HCT116 (cell line): ENCODE results near the gene MTHFD1L. TPM values are rescaled to one million over a fixed set of nuclear protein-coding genes. Genes with fewer than 3 reads are reported as not detected.

Experiments used
- ATAC-seq: fragments of 200-7000 bp; cut with Tn5 transposase; 2 replicates; pipeline ENCODE4 v1.9.1; 2020; ENCODE audit warnings: mild to moderate bottlenecking, moderate library complexity
- BruUV-seq: library from RNA; stranded (reverse); fragments of 400-500 nt; replicated peaks from 2 replicates; lab custom pipeline; 2021; lab: Mats Ljungman, UMichigan
- CTCF ChIA-PET: fragments of 300-600 bp; sonication (Branson Sonifier 250); formaldehyde crosslinking; loops from one replicate; lab custom pipeline; 2021; ENCODE audit warnings: antibody characterized with exemption; lab: Charles Lee
- POLR2A ChIA-PET: fragments of 300-600, 350-600 bp; sonication (Branson Sonifier 250); formaldehyde crosslinking; loops from one replicate; lab custom pipeline; 2021; ENCODE audit warnings: antibody characterized with exemption; lab: Charles Lee
- RAD21 ChIA-PET, 2 experiments: fragments of 300-600 bp; sonication (Branson Sonifier 250); formaldehyde crosslinking; loops; one replicate each; lab custom pipeline; 2023; ENCODE audit warnings: low total read pairs in 2 of 2; ENCODE audit not compliant: uncharacterized antibody in 2 of 2, unreplicated experiment in 2 of 2, low non-redundant PET in 1 of 2; lab: Charles Lee
- DNase-seq: peaks from one replicate; pipeline ENCODE4 v3.0.0-alpha.2; 2010; ENCODE audit warnings: low read depth, low spot score
- H2AFZ ChIP-seq: fragments of 200-600 bp; shearing (Covaris generic), sonication (generic); 2 replicates; pipeline ENCODE4 v1.6.1; 2017; ENCODE audit warnings: low read depth, mixed run types, mixed read lengths, antibody characterized with exemption, low read length; ENCODE audit not compliant: poor library complexity, severe bottlenecking
- H3K27ac ChIP-seq: 2 replicates; pipeline ENCODE4 v1.5.1; 2012; ENCODE audit warnings: low read depth, low read length
- H3K27me3 ChIP-seq: fragments of 200-600 bp; sonication (generic); 2 replicates; pipeline ENCODE4 v1.6.1; 2016; ENCODE audit warnings: mixed run types, low read length, mixed read lengths; ENCODE audit not compliant: insufficient read depth
- H3K36me3 ChIP-seq, 2 experiments: fragments of 200-500 bp in 1 of 2; fragments of 200-600 bp in 1 of 2; sonication (Bioruptor generic) in 1 of 2; sonication (generic) in 1 of 2; 2 replicates each; pipeline versions ENCODE4 v1.5.1 to v1.6.1; 2014 to 2016; ENCODE audit warnings: low read length in 2 of 2, inconsistent platforms in 1 of 2, mixed read lengths in 1 of 2, mixed run types in 1 of 2; ENCODE audit not compliant: insufficient read depth in 2 of 2, control insufficient read depth in 1 of 2
- H3K4me1 ChIP-seq, 2 experiments: fragments of 200-600 bp in 1 of 2; sonication (generic) in 1 of 2; 2 replicates each; pipeline versions ENCODE4 v1.5.1 to v1.6.1; 2012 to 2017; ENCODE audit warnings: low read length in 2 of 2, inconsistent platforms in 1 of 2, mild to moderate bottlenecking in 1 of 2, mixed read lengths in 1 of 2, mixed run types in 1 of 2, moderate library complexity in 1 of 2; ENCODE audit not compliant: insufficient read depth in 2 of 2, control insufficient read depth in 1 of 2
- H3K4me2 ChIP-seq: fragments of 200-600 bp; sonication (generic); 2 replicates; pipeline ENCODE4 v1.6.1; 2017; ENCODE audit warnings: mixed run types, low read length, mixed read lengths
- H3K4me3 ChIP-seq, 2 experiments: fragments of 200-600 bp in 1 of 2; sonication (generic) in 1 of 2; replicated peaks in 1 of 2; 2 replicates each; pipeline ENCODE4 v1.5.1; 2011 to 2016; ENCODE audit warnings: low read length in 2 of 2, control low read depth in 1 of 2, low read depth in 1 of 2, mild to moderate bottlenecking in 1 of 2, mixed read lengths in 1 of 2, mixed run types in 1 of 2
- H3K79me2 ChIP-seq: fragments of 200-600 bp; sonication (generic); 2 replicates; pipeline ENCODE4 v1.6.1; 2017; ENCODE audit warnings: mild to moderate bottlenecking, mixed run types, low read length, moderate library complexity, mixed read lengths; ENCODE audit not compliant: insufficient read depth
- H3K9ac ChIP-seq: fragments of 200-600 bp; sonication (generic); 2 replicates; pipeline ENCODE4 v1.6.1; 2016; ENCODE audit warnings: low read length, mixed read lengths
- H3K9me2 ChIP-seq: fragments of 200-600 bp; sonication (generic), shearing (Covaris generic); 2 replicates; pipeline ENCODE4 v1.6.1; 2017; ENCODE audit warnings: mixed run types, mild to moderate bottlenecking, moderate library complexity; ENCODE audit not compliant: insufficient read depth
- H3K9me3 ChIP-seq, 2 experiments: fragments of 200-500 bp in 1 of 2; fragments of 200-600 bp in 1 of 2; sonication (Bioruptor generic) in 1 of 2; sonication (generic) in 1 of 2; 2 replicates each; pipeline ENCODE4 v1.6.1; 2014 to 2017; ENCODE audit warnings: low read length in 2 of 2, mixed read lengths in 2 of 2, inconsistent platforms in 1 of 2, low read depth in 1 of 2, mild to moderate bottlenecking in 1 of 2, mixed run types in 1 of 2, moderate library complexity in 1 of 2; ENCODE audit not compliant: control insufficient read depth in 1 of 2, insufficient read depth in 1 of 2
- H4K20me1 ChIP-seq: fragments of 200-600 bp; sonication (generic), shearing (Covaris generic); 2 replicates; pipeline ENCODE4 v1.6.1; 2017; ENCODE audit warnings: mixed run types, mild to moderate bottlenecking, moderate library complexity; ENCODE audit not compliant: insufficient read depth
- CBX3 ChIP-seq: IDR thresholded peaks from 2 replicates; pipeline ENCODE4 v1.6.1; 2012; ENCODE audit warnings: low read depth
- CEBPB ChIP-seq: IDR thresholded peaks from 2 replicates; pipeline ENCODE4 v1.6.1; 2012; ENCODE audit warnings: low read depth
- EGR1 ChIP-seq: IDR thresholded peaks from 2 replicates; pipeline ENCODE4 v1.6.1; 2012; ENCODE audit warnings: low read depth
- ELF1 ChIP-seq: IDR thresholded peaks from 2 replicates; pipeline ENCODE4 v1.6.1; 2012; ENCODE audit warnings: low read depth, borderline replicate concordance
- EZH2 ChIP-seq: fragments of 200-600 bp; sonication (generic); IDR thresholded peaks from 2 replicates; pipeline ENCODE4 v1.6.1; 2017; ENCODE audit warnings: antibody characterized with exemption, mixed run types
- JUND ChIP-seq: IDR thresholded peaks from 2 replicates; pipeline ENCODE4 v1.6.1; 2012
- POLR2AphosphoS5 ChIP-seq: IDR thresholded peaks from 2 replicates; pipeline ENCODE4 v1.6.1; 2011; ENCODE audit warnings: mild to moderate bottlenecking, low read depth, low read length, moderate library complexity
- RAD21 ChIP-seq: IDR thresholded peaks from 2 replicates; pipeline ENCODE4 v1.6.1; 2012; ENCODE audit warnings: low read depth, mild to moderate bottlenecking
- SIN3A ChIP-seq: IDR thresholded peaks from 2 replicates; pipeline ENCODE4 v1.6.1; 2012; ENCODE audit warnings: low read depth
- SP1 ChIP-seq: IDR thresholded peaks from 2 replicates; pipeline ENCODE4 v1.6.1; 2012; ENCODE audit warnings: low read depth
- SRF ChIP-seq: IDR thresholded peaks from 2 replicates; pipeline ENCODE4 v1.6.1; 2012; ENCODE audit warnings: low read depth
- TCF7L2 ChIP-seq: IDR thresholded peaks from 2 replicates; pipeline ENCODE4 v1.7.0; 2011; ENCODE audit warnings: borderline replicate concordance, inconsistent platforms; ENCODE audit not compliant: insufficient read depth, insufficient read length; ENCODE audit errors: extremely low read depth
- ZFX ChIP-seq: fragments of 450-650 bp; IDR thresholded peaks from 2 replicates; pipeline ENCODE4 v1.6.1; 2017
- intact Hi-C: fragments of 100-400 bp; cut with micrococcal nuclease; formaldehyde crosslinking; loops from 2 replicates; pipeline ENCODE4 v1.10.0; 2022
- total RNA-seq: library from RNA; stranded (reverse); gene quantifications from one replicate; pipeline ENCODE4 v1.2.1, GENCODE V29; 2021; ENCODE audit not compliant: unreplicated experiment
- TF ChIP-seq, protein P1 (sequence below), 3 experiments: fragments of 200-600 bp in 1 of 3; sonication (generic) in 1 of 3; IDR thresholded peaks in 2 of 3; conservative IDR thresholded peaks in 1 of 3; 2 replicates each; pipeline ENCODE4 v1.5.1; 2012 to 2017; ENCODE audit warnings: low read depth in 2 of 3, low read length in 2 of 3, antibody characterized with exemption in 1 of 3, borderline replicate concordance in 1 of 3, control low read depth in 1 of 3, mild to moderate bottlenecking in 1 of 3, mixed read lengths in 1 of 3, mixed run types in 1 of 3, moderate library complexity in 1 of 3; ENCODE audit not compliant: insufficient read depth in 1 of 3
- TF ChIP-seq, protein P2 (sequence below): IDR thresholded peaks from 2 replicates; pipeline ENCODE4 v1.6.1; 2012
- TF ChIP-seq, protein P3 (sequence below): IDR thresholded peaks from 2 replicates; pipeline ENCODE4 v1.6.1; 2012; ENCODE audit warnings: low read depth

MTHFD1L gene
- total RNA-seq, 1 experiment from 2014 or later, result 127 TPM

DNA sequence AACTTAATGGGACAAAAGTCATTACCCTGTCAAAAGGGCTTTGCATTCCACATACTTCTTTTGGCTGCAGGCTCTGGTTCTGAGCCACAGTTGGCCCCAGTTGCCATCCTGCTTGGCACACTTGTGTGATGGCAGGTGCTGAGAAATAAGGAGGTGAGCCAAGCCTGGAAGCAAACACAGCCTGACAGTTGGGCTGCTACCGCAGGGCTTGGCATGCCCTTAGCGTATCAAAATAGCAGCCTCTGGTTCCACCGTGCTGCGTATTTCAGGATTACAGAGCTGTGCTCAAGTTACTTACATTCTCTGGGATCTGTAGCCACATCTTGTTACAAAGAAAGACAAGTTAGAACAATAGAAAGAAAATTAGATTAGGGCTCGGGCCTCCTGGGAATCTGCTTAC is 11.1 kb downstream of the MTHFD1L start:
- H3K27me3 ChIP-seq, result no peaks in the 10 kb centered on the region
- TF ChIP-seq EZH2, result no peak
- TF ChIP-seq, all 23 proteins: peak for 0
- Histone ChIP-seq H3K4me3 (no peak overlapping the region), H3K9me2 (no peaks in the 10 kb centered on the region), H2AFZ (no peak overlapping the region), H4K20me1 (peaks cover 17% of the 10 kb centered on the region; the same call in 1 of the 2 replicates), H3K9ac (no peak overlapping the region), H3K4me2 (no peak overlapping the region), H3K27ac (no peak overlapping the region), H3K9me3 (no peaks in the 10 kb centered on the region), H3K79me2 (peaks cover 95% of the 10 kb centered on the region), H3K36me3 (peaks cover 7 to 45% of the 10 kb centered on the region in 2 experiments; a peak in 2 of 4 replicates), H3K4me1 (no peaks in the 10 kb centered on the region; a peak in 1 of 4 replicates)
- ChIA-PET POLR2A (no interaction called here), CTCF (interaction anchor here (1.5 kb wide), 1 partner anchor 11 kb away, joined by 3 read pairs; the partner anchor contains the start of gene MTHFD1L), RAD21 (no interaction called here)
- BruUV-seq, result no TSS peak
- DNase-seq (no peak), ATAC-seq (no peak)
- intact Hi-C loops, result no loop called here

DNA sequence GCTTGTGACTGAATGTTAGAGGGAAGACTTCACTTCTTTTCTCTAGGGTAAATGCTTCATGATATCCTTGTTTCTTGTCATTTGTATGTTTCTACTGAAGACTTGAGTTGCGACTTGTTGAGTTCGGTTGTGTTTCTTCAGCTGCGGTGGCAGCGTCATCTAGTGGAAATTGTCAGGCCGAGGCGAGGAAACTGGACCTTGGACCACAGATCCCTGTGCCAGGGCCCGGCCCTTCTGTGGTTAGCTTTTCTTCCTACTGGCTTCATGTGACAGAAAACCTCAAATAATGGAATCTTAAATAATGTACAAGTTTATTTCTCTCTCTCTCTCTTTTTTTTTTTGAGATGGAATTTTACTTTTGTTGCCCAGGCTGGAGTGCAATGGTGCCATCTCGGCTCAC is 12.4 kb downstream of the MTHFD1L start:
- H4K20me1 ChIP-seq, result peaks cover 17% of the 10 kb centered on the region; the same call in 1 of the 2 replicates
- no peaks in the 10 kb centered on the region for H3K27me3 ChIP-seq
- H3K36me3 ChIP-seq, result peaks cover 9 to 39% of the 10 kb centered on the region in 2 experiments; a peak in 3 of 4 replicates
- ChIA-PET POLR2A (no interaction called here), RAD21 (no interaction called here), CTCF (no interaction called here)
- ATAC-seq, result no peak
- TF ChIP-seq RAD21 (no peak), JUND (no peak), EZH2 (no peak), ZFX (no peak), EGR1 (no peak), SRF (no peak), SIN3A (no peak), TCF7L2 (no peak), CEBPB (no peak), CBX3 (no peak), ELF1 (no peak), SP1 (no peak), POLR2AphosphoS5 (no peak)
- TF ChIP-seq, protein P1, sequence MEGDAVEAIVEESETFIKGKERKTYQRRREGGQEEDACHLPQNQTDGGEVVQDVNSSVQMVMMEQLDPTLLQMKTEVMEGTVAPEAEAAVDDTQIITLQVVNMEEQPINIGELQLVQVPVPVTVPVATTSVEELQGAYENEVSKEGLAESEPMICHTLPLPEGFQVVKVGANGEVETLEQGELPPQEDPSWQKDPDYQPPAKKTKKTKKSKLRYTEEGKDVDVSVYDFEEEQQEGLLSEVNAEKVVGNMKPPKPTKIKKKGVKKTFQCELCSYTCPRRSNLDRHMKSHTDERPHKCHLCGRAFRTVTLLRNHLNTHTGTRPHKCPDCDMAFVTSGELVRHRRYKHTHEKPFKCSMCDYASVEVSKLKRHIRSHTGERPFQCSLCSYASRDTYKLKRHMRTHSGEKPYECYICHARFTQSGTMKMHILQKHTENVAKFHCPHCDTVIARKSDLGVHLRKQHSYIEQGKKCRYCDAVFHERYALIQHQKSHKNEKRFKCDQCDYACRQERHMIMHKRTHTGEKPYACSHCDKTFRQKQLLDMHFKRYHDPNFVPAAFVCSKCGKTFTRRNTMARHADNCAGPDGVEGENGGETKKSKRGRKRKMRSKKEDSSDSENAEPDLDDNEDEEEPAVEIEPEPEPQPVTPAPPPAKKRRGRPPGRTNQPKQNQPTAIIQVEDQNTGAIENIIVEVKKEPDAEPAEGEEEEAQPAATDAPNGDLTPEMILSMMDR (IDR thresholded peaks at IDR 0.05 in 2 of 3, conservative IDR thresholded peaks at IDR 0.05 in 1 of 3; ENCODE audit: borderline replicate concordance in 1 of 3, insufficient read depth in 1 of 3, low read depth in 2 of 3, low read length in 2 of 3), result no peak
- TF ChIP-seq, protein P2, sequence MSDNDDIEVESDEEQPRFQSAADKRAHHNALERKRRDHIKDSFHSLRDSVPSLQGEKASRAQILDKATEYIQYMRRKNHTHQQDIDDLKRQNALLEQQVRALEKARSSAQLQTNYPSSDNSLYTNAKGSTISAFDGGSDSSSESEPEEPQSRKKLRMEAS, result no peak
- TF ChIP-seq, protein P3, sequence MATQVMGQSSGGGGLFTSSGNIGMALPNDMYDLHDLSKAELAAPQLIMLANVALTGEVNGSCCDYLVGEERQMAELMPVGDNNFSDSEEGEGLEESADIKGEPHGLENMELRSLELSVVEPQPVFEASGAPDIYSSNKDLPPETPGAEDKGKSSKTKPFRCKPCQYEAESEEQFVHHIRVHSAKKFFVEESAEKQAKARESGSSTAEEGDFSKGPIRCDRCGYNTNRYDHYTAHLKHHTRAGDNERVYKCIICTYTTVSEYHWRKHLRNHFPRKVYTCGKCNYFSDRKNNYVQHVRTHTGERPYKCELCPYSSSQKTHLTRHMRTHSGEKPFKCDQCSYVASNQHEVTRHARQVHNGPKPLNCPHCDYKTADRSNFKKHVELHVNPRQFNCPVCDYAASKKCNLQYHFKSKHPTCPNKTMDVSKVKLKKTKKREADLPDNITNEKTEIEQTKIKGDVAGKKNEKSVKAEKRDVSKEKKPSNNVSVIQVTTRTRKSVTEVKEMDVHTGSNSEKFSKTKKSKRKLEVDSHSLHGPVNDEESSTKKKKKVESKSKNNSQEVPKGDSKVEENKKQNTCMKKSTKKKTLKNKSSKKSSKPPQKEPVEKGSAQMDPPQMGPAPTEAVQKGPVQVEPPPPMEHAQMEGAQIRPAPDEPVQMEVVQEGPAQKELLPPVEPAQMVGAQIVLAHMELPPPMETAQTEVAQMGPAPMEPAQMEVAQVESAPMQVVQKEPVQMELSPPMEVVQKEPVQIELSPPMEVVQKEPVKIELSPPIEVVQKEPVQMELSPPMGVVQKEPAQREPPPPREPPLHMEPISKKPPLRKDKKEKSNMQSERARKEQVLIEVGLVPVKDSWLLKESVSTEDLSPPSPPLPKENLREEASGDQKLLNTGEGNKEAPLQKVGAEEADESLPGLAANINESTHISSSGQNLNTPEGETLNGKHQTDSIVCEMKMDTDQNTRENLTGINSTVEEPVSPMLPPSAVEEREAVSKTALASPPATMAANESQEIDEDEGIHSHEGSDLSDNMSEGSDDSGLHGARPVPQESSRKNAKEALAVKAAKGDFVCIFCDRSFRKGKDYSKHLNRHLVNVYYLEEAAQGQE, result no peak
- no peak overlapping the region for H3K9ac ChIP-seq
- no peak overlapping the region for H3K4me3 ChIP-seq
- BruUV-seq, result no TSS peak
- H3K4me2 ChIP-seq, result no peak overlapping the region
- H3K4me1 ChIP-seq, result peaks cover 0 to 9% of the 10 kb centered on the region in 2 experiments; a peak in 3 of 4 replicates
- intact Hi-C loops, result no loop called here
- H3K9me3 ChIP-seq, result no peaks in the 10 kb centered on the region
- H3K9me2 ChIP-seq, result no peaks in the 10 kb centered on the region
- no peak overlapping the region for H2AFZ ChIP-seq
- no peak for DNase-seq
- H3K79me2 ChIP-seq, result peaks cover 95% of the 10 kb centered on the region
- H3K27ac ChIP-seq, result no peak overlapping the region
